Measurements from ENCODE around the gene ZNF302.
A peak's percentile ranks its signal among the peaks of the same experiment; 100 is the strongest.
"Not testable (repeated sequence)": the region's sequence is repeated elsewhere in the genome, so short reads cannot be mapped to it uniquely, and the experiment has no call there.

ZNF302 gene
- total RNA-seq, result 88.4 to 134 reads per million in 2 donors

DNA sequence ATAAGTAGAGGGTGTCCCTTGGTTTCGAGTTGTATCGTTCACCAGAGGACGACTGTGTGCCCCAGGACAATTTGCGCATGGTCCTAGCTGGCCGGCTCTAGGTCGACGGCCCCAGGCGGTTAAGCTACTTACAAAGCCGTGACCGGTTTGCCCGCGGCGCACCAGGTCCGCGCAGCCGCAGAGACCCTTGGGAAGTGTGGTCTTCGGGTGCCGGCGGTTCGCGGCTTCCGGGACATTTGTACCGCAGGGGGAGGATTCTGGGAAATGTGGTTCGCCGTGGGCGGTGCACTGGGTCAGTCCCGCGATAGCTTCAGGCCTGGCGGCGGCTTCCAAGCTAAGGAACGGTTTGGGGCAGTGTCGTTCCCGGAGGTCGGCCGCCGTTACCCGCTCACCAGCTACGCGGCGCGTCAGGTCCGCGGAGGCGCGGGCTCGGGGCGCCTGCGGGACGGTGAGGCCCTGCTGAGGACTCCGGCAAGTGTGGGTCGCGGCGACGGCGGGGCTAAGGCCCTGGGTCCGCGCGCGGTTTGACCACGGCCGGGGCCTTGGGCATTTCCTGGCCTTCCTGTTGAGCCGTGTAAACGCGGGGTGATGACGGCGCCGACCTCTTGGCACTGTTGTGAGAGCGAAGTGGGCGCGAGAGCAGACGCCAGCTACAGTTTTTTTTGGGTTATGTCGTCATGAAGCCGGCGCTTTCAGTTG, at the start of gene ZNF302:
ZNF302 (plus strand) TSS at position 293 of the 699 bp plus-strand sequence. CDS start 1,127 bp downstream, outside the sequence.
- DNase-seq, result peak; percentile 87

DNA sequence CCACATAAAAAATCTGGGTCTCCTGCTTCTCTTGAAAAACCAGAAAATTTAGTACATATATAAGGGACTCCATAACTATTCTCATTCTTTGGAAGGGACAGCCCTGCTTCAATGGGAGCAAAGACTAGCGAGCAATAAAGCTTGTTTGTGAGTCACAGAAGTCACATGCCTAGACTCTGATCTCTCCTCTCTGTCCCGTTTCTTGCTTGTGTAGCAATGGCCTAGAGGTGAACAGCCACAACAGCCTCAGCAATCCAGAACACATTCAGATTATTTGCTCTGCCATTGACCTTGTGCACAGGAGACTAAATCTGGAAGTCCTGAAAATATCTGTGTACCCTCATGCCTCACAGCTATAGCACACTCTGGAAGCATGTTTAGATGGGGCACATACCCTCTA, 43.7 kb upstream of the ZNF302 start:
- no peak for DNase-seq

GRCh38 chr19:34639491-34640085, 37.9 kb upstream of the ZNF302 start:
- DNase-seq, result no peak

DNA sequence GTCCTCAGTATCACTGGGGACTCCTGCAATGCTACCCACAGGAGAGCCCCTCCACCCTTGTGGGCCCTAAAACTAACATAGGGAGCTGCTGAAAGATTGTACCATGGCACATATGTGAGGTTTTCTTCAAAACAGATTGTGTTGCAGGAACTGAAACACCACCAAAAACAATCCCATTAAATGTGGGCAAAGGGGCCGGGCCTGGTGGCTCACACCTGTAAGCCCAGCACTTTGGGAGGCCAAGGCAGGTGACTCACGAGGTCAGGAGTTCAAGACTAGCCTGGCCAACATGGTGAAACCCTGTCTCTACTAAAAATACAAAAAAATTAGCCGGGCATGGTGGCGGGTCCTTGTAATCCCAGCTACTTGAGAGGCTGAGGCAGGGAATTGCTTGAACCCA, 35.2 kb upstream of the ZNF302 start:
- DNase-seq, result no peak

GRCh38 chr19:34644991-34645461, 32.5 kb upstream of the ZNF302 start:
- DNase-seq, result no peak

DNA sequence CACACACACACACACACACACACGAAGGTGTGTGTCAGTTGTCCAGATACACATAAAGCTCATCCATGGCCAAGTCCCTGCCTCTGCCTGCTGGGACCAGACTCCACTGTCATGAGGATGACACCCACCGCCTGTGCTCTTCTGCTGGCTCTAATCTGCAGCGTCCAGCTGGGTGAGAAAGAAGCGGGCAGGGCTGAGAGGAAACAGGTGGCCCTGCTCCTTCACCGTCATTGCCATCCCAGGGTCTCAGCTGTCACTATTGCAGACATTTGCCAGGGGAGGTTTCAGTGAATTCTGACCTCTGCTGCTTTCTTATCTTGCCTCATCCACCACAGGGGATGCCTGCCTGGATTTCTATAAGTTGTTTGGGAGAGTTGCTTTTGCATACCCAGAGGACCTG, 31.9 kb upstream of the ZNF302 start:
- no peak for DNase-seq

GRCh38 chr19:34649886-34650543, 27.5 kb upstream of the ZNF302 start:
- no peak for DNase-seq

- no peak for DNase-seq
Measured at GRCh38 chr19:34651747-34652146, 25.7 kb upstream of the ZNF302 start.

- DNase-seq, result no peak
Measured at GRCh38 chr19:34654796-34655195, 22.7 kb upstream of the ZNF302 start.

GRCh38 chr19:34655651-34656050, 21.8 kb upstream of the ZNF302 start:
- DNase-seq, result no peak

DNA sequence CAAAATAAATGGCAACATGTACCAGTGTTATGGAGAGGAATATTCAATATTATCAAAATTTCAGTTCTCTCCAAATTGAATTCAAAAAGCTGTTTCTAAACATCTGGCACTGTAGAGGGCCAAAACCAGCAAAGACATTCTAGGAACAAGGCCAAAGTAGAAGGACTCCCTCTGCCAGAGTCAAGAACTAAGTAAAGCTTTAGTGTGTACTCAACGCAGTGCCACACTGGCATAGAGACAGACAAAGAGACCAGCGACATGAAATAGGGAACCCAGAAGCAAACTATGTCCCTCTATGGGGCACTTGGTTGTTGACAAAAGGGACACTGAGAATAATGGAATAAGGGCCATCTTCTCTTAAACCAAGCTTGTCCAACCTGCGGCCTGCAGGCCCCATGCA, 16.1 kb upstream of the ZNF302 start:
- no peak for DNase-seq

DNA sequence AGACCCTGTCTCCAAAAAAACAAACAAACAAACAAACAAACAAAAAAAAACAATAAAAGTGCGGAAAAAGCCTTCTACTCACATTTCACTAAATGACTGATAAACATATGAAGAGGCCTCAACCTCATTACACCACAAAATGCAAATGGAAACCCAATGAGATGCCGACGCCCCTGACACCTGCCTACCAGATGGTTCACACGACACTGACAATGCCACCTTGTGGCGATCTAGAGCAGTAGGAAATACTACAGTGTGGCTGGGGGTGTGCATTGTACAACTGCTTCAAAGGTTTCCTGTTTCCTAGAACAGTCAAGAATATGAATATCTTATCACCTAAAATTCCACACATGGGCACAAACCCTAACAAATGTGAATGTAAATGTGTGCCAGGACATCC, 14.6 kb upstream of the ZNF302 start:
- DNase-seq, result no peak

DNA sequence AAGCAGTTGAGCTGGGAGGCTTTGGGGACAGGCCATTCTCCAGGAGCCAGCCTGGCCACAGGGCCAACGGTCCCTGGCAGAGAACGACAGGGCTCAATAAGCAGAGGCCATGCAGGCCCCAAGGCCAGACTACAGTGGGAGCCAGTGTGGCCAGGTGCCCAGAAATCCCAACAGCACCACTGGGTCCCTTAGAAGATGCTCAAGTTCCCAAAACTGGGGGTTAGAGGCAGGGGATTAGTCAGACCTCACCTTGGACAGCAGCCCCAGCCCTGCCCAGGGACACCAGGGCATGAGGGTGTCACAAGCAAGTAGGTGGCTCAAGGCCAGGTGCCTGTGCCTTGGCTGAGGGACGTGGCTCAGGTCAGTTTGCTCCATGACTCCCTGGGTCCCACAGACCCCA, 13.3 kb upstream of the ZNF302 start:
- no peak for DNase-seq

DNA sequence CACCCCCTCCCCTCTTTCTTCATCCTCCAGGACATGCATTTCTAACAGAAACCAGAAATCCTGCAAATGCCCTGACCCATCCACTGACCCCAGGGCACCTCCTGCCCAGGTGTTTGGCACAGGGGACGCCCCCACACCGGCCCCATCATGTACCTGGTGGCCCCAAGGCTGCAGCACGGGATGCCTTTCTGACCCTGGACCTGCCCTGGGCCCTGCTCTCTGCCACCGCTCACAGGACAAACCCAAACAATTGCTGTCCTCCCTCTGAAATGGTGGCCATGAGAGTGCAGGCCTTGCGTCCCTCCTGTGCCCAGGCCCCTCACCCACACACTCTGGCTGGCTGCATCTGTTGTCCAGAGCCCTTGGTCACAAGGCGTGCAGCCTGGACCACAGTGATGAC, 12.6 kb upstream of the ZNF302 start:
- DNase-seq, result no peak

DNA sequence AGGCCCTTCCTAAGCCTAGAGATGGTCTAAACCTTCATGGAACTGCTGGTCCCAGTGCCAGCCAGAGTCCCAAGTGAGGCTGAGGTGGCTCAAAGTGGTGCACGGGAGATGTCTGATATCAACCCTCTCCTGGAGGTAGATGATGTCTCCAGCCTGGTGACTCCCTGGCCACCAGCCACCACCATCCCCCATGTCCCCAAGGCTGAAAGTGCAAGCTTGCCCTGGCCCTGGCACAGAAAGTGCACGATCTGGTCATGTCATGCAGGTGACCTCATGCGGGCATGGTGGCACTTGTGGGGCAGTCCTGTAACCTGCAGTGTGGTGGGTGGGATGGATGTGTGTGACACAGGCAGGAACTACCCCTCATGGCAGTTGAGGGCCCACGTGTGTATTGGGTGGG, 12.2 kb upstream of the ZNF302 start:
- DNase-seq, result not testable (repeated sequence)

DNA sequence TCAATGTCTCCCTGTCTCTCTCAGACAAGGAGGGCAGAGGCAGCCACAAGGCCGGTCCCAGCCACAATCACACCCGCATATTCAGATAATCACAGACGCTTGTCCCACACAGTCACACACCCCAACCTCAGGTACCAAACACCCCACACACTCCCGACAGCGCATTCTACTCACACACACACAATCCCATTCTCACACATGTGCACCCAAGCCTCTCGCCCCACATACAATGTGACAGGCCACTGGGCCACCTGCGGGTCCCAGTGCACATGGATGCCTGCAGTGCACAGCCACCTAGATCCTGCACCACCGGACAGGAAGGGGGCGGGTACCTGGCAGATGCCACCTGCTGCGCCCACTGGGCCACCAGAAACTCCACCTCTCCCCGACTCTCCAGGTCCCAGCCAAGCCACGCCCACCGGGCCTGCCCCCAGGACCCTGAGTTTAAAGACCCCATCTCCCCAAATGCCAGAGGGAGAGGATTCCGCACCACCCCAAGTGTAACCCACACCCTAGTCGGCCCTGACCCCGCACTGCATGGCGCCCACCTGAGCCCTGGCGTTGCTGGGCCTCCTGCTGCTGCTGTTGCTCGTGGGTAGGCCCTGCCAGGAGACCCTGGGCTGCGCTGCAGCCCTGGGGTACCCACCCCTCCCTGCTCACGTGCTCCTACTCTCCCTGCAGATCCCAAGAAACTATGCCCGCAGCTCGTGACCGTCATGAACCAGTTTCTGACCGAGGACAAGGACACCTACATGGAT, 11.1 kb upstream of the ZNF302 start:
- no peak for DNase-seq

DNA sequence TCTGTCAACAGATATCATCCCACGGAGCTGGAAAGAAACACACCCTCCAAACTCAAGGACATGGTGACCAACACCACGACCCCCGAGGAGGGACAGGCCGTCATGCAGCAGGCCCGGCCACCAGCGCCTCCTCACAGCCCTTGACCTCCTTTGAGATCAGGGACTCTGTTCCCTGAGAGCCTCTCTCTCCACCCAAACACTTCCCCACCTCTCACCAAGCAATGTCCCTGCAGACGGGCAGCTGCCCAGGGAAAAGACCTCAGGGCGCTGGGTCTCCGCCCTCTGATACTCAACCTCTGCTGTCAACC, 10.6 kb upstream of the ZNF302 start:
- DNase-seq, result no peak

- no peak for DNase-seq
Measured at GRCh38 chr19:34667349-34668076, 10.0 kb upstream of the ZNF302 start.

GRCh38 chr19:34668077-34668689, 9.3 kb upstream of the ZNF302 start:
- not testable (repeated sequence) for DNase-seq

DNA sequence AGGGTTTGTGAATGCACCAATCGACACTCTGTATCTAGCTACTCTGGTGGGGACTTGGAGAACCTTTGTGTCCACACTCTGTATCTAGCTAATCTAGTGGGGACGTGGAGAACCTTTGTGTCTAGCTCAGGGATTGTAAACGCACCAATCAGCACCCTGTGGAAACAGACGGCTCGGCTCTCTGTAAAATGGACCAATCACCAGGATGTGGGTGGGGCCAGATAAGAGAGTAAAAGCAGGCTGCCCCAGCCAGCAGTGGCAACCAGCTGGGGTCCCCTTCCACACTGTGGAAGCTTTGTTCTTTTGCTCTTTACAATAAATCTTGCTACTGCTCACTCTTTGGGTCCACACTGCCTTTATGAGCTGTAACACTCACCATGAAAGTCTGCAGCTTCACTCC, 8.8 kb upstream of the ZNF302 start:
- DNase-seq, result not testable (repeated sequence)

DNA sequence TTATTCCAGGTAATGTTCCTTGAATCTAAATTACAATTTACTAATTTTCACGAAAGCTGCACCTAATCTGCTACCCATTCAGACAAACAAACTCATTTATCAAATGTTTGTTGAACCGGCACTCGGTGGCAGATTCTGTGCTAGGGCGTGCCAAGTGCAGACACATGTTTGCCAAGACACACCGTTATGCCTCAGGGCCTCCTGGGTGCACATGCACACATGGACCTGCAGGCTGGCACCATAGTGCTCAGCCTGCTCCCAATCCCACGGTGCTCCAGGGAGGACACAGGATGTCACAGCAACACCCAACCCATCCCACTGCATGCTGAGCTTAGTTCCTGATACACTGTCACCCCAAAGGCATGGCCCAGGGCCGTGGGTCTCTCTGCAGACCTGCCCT, 8.2 kb upstream of the ZNF302 start:
- no peak for DNase-seq

DNA sequence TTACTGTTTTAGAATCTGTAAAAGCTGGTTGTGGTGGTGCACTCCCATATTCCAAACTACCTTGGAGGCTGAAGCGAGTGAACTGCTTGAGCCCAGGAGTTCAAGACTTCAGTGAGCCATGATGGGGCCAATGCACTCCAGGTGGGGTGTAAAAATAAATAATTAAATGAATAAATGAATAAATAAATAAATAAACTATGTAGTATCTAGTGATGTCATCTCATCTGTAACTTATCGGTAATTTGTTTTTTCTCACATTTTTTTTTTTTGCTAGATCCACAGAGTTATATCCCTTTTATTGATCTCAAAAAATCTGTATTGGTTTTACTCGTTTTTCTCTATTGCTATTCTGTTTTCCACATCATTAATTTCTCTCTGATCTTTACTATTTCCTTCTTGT, 5.5 kb upstream of the ZNF302 start:
- DNase-seq, result no peak

Measured in activated gamma-delta T cell (primary cell).